ENCODE data around the gene ARID3A. TPM values are rescaled to one million over a fixed set of nuclear protein-coding genes. Genes with fewer than 3 reads are reported as not detected.
A peak's percentile ranks its signal among the peaks of the same experiment; 100 is the strongest.

The ARID3A gene
- total and polyA plus RNA-seq, 2 donors (not counting 3 experiments of a cell fraction or from before 2014, with no cell fraction given): 5.4 to 13.2 TPM

- intact Hi-C loops (cut with micrococcal nuclease) (no loop called here), dilution Hi-C loops (cut with MboI; ENCODE audit: extremely low pct_ligation_motif_present, low sequenced_read_pairs) (no loop called here)
- Histone ChIP-seq H2AFZ (ENCODE audit: low read depth, low read length) (no peak overlapping the region), H3K9ac (replicated peaks; ENCODE audit: extremely low read depth, insufficient read depth, low read length) (no peak overlapping the region), H3K4me2 (ENCODE audit: insufficient read depth, low read length) (peak overlapping the region; percentile 24), H3K27me3 (ENCODE audit: control insufficient read depth in 2 of 2, insufficient read depth in 2 of 2, low read length in 2 of 2) (no peaks in the 10 kb centered on the region), H3K36me3 (ENCODE audit: control insufficient read depth in 2 of 2, extremely low read depth in 1 of 2, insufficient read depth in 2 of 2, low read length in 2 of 2) (no peaks in the 10 kb centered on the region), H3K4me3 (replicated peaks in 1 of 3; ENCODE audit: insufficient read depth in 1 of 3, low read depth in 1 of 3, low read length in 3 of 3) (no peak overlapping the region), H3K79me2 (ENCODE audit: control insufficient read depth, insufficient read depth, low read length) (peaks cover 2% of the 10 kb centered on the region), H4K20me1 (replicated peaks; ENCODE audit: control insufficient read depth, extremely low read depth, insufficient read depth, low read length) (no peaks in the 10 kb centered on the region), H3K9me3 (replicated peaks; ENCODE audit: control insufficient read depth, insufficient read depth, low read length) (no peaks in the 10 kb centered on the region), H3K27ac (ENCODE audit: insufficient read depth, low read depth, low read length) (no peak overlapping the region), H3K4me1 (ENCODE audit: control insufficient read depth, extremely low read depth, insufficient read depth, low read length) (peaks cover 19% of the 10 kb centered on the region), H3K9me1 (replicated peaks; ENCODE audit: control insufficient read depth, extremely low read depth, insufficient read depth, low read length) (no peaks in the 10 kb centered on the region)
- BruUV-seq (replicated peaks): no TSS peak
- DNase-seq (ENCODE audit: low read depth, low spot score) (no peak), FAIRE-seq (no peak)
- CTCF ChIA-PET: no interaction called here
- POLR2A ChIA-PET: no interaction called here
- TF ChIP-seq JUN (IDR thresholded peaks at IDR 0.05; ENCODE audit: borderline replicate concordance, insufficient read depth, insufficient read length, low read depth) (no peak), EZH2 (IDR thresholded peaks at IDR 0.05; ENCODE audit: borderline replicate concordance, low read depth, low read length, severe bottlenecking) (no peak), POLR2AphosphoS5 (IDR thresholded peaks at IDR 0.05; ENCODE audit: insufficient read depth, low read depth, low read length) (no peak), GATA2 (IDR thresholded peaks at IDR 0.05; ENCODE audit: insufficient read depth, insufficient read length, low read depth, low read length) (no peak), MYC (IDR thresholded peaks at IDR 0.05; ENCODE audit: low read depth, low read length) (no peak), POLR2A (IDR thresholded peaks at IDR 0.05; ENCODE audit: low read depth, low read length) (no peak), FOS (IDR thresholded peaks at IDR 0.05; ENCODE audit: borderline replicate concordance, insufficient read depth, low read length) (no peak)
- TF ChIP-seq, protein P1, sequence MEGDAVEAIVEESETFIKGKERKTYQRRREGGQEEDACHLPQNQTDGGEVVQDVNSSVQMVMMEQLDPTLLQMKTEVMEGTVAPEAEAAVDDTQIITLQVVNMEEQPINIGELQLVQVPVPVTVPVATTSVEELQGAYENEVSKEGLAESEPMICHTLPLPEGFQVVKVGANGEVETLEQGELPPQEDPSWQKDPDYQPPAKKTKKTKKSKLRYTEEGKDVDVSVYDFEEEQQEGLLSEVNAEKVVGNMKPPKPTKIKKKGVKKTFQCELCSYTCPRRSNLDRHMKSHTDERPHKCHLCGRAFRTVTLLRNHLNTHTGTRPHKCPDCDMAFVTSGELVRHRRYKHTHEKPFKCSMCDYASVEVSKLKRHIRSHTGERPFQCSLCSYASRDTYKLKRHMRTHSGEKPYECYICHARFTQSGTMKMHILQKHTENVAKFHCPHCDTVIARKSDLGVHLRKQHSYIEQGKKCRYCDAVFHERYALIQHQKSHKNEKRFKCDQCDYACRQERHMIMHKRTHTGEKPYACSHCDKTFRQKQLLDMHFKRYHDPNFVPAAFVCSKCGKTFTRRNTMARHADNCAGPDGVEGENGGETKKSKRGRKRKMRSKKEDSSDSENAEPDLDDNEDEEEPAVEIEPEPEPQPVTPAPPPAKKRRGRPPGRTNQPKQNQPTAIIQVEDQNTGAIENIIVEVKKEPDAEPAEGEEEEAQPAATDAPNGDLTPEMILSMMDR (IDR thresholded peaks at IDR 0.05; ENCODE audit: extremely low read depth in 1 of 2, insufficient read depth in 1 of 2, low read depth in 1 of 2, low read length in 2 of 2): no peak
- TF ChIP-seq, protein P2, sequence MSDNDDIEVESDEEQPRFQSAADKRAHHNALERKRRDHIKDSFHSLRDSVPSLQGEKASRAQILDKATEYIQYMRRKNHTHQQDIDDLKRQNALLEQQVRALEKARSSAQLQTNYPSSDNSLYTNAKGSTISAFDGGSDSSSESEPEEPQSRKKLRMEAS (IDR thresholded peaks at IDR 0.05; ENCODE audit: insufficient read depth, insufficient read length): no peak
Observed at GRCh38 chr19:941292-942132, 15.7 kb downstream of the ARID3A start.
